ENCODE data around the gene TATDN2.

The TATDN2 gene

DNA sequence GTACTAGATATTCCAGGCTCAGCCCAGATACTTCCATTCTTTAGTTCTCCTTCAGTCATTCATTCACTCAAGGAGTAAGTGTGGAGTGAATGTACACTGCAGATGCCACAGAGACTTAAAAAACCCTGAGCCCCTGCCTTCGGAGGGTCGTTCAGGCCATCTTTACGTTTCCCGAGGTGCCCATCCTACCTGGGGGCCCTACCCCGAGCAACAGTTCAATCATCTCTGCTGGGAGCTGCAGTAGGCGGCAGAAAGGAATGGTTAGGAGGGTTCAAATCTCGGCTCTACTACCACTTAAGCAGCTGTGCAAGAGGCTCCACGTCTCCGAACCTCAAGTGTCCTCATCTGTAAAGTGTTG, 72.0 kb downstream of the TATDN2 start:
- no peak for DNase-seq

DNA sequence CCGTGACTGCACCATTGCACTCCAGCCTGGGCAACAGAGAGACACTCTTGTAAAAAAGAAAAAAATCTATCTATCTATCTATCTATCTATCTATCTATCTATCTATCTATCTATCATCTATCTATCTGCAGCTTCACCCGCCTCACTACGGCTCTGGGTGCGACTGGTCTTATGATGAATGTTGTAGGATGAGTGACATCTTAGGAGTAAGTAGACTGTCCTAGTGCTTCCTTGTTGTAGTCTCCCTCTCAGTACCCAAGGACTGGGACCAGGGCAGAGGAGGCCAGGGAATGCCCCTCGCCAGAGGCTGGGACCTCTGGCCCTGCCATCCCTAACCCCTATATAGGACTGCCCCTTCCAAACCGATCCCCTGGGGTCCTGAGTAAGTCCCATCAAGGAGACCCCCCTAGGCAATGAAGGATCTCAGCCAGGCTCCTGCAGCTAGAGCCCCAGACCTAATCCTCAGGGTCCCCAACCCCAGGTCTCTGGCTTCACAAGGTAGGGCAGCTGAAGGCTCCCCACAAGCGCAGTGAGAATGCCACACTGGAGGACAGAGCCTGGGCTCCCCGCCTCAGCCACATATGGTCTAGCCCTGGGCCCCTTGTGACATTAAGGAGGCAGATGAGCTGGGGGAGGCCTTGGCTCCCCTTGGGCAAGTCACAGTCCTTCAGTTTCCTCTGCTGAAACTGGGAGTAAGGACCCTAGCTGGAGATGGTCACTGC, 73.5 kb downstream of the TATDN2 start:
- DNase-seq = no peak

DNA sequence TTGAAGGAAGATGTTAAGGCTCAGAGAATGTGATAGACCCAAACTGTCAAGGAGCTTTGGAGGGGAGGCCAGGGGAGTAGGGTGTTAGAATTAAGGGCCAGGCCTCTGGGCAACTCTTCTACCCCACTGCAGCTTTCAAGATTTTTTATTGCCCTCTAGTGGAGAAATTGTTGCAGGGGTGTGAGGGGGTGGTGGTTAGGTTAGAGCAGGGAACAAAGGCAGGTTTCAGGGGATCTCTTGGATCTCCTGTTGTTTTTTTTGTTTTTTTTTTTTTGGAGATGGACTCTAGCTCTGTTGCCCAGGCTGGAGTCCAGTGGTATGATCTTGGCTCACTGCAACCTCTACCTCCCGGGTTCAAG, 74.1 kb downstream of the TATDN2 start:
- no peak for DNase-seq

DNA sequence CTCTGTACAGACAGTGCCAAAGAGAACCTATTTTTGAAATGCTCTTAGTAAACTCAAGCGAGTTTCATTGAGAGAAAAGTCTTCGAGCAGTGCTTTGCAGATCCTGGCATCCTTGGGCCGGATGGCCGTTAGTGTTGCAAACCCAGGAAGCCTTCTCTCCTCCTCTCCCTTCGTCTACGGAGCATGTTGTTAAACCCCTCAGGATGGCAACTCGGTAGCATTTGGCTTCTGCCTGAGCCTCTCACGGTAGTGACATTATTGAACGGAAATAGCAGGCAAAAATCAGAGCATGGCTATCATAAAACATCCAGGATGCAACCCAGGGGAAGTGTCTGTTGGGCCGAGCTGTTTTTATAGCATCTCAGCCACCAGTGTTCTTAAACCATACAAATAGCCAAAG, 79.3 kb downstream of the TATDN2 start:
- DNase-seq = no peak

DNA sequence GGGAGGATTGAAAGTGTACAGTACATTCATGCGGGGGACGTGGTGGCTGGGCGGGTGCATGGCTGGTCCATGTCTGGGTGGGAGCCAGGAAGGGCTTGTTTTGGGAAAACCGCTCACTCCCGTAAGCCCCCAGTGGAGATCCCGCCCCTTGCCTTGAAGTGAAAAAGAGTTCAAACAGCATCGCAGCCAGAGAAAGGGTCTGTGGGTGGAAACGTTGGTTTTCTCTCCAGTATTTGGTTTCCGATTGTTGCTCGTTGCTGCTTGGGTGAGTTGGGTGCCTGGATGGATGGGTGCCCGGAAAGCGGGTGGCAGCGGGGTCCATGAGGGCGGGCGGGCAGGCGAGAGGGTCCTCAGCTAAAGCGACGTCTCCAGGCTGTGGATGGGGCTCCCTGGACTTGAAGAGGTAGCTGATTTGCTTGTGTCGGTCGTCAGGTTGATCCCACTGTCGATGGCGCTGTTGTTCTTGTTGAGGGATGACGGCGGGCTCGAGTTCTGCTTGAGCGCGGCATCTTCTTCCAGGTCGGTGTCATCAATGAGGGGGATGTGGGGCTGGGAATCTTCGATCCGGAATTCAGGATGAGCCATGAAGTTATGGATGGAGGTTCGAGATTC, 80.3 kb downstream of the TATDN2 start:
- no peak for DNase-seq

DNA sequence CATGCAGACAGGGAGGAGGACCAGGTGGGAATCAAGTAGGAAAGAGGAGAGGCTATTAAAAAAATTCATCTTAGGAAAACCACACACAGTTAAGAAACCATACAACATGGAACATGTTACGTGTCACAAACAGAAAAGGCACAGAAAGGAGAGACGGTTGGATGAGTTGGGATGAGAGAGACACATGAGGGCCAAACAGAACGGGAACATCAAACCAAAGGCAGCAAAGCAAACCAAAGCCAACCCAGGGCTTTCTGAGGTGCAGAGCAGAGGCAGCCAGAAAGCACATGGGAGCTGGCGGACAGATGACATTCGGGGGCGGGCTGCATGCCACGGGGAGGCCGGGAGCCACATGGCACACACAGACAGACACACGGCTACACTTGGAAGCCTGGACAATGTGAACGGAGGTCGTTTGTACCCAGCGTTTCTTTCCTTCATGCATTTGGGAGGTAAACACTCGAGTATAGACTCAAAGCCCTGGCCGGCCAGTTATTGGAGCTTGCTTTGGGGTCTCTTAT, 81.3 kb downstream of the TATDN2 start:
- no peak for DNase-seq

DNA sequence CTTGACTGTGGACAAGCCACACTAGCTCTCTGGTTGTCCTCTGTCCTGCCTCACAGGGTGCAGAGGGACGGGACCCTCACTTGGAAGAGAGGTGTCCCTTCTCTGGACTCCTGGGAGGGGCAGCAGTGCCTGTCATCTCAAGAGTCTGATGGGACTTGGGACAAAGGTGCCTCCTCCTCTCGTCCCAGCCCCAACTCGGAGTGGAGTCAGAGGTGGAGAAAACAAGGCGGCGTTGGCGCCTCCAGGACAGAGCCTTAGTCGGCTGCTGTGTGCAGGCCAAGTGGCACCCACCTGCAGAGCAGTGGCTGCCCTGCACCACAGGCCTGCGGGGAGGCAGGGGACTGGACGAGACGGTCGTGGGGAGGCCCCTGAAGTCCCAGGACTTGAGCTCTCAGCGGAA, 82.1 kb downstream of the TATDN2 start:
- no peak for DNase-seq

Data from eye (tissue), 1 donor.